Right lobe of liver (tissue), 6 donors: ENCODE results near the gene SCLT1. TPM values are rescaled to one million over a fixed set of nuclear protein-coding genes. Genes with fewer than 3 reads are reported as not detected.

Experiments
- ATAC-seq, 4 donors: fragments of 200-7000 bp; cut with Tn5 transposase; one replicate each; pipeline ENCODE4 v1.9.1; 2020; ENCODE audit warnings: mild to moderate bottlenecking in 4 of 4, moderate library complexity in 4 of 4
- DNase-seq, 3 donors: peaks; one replicate each; pipeline ENCODE4 v3.0.0-alpha.2; 2020
- H3K27ac ChIP-seq, 3 donors: fragments of 200-600 bp; one replicate each; pipeline ENCODE4 v1.8.0; 2022
- H3K27me3 ChIP-seq, 2 donors: fragments of 200-600 bp; one replicate each; pipeline ENCODE4 v1.8.0; 2022
- H3K36me3 ChIP-seq, 4 donors: fragments of 200-600 bp; sonication (generic) in 1 of 4; one replicate each; pipeline versions ENCODE4 v1.5.1 to v1.8.0; 2017 to 2022; ENCODE audit warnings: control low read depth in 1 of 4
- H3K4me1 ChIP-seq, 4 donors: fragments of 200-600 bp; sonication (generic) in 1 of 4; one replicate each; pipeline versions ENCODE4 v1.5.1 to v1.8.0; 2017 to 2022; ENCODE audit warnings: control low read depth in 1 of 4
- H3K4me3 ChIP-seq, 3 donors: fragments of 200-600 bp; one replicate each; pipeline ENCODE4 v1.8.0; 2022
- H3K9me3 ChIP-seq, 4 donors: fragments of 200-600 bp; sonication (generic) in 1 of 4; one replicate each; pipeline versions ENCODE4 v1.5.1 to v1.8.0; 2017 to 2022; ENCODE audit warnings: control low read depth in 1 of 4
- CTCF ChIP-seq, 4 donors: fragments of 200-600 bp in 3 of 4; fragments of 450-650 bp in 1 of 4; IDR thresholded peaks; one replicate each; pipeline versions ENCODE4 v1.5.1 to v1.8.0; 2016 to 2022; ENCODE audit warnings: antibody characterized with exemption in 4 of 4, mild to moderate bottlenecking in 2 of 4
- POLR2A ChIP-seq: fragments of 450-650 bp; IDR thresholded peaks from one replicate; pipeline ENCODE4 v1.6.1; 2017; ENCODE audit warnings: antibody characterized with exemption, mild to moderate bottlenecking
- WGBS: methylation state at CpG from one replicate; pipeline ENCODE4 v1.1.6; 2018; ENCODE audit warnings: low coverage, low lambda C conversion rate; ENCODE audit not compliant: insufficient coverage; ENCODE audit errors: missing lambda C conversion rate; 5-methylcytosine and 5-hydroxymethylcytosine counted together
- intact Hi-C, 2 donors: fragments of 100-400 bp; cut with DNase I; formaldehyde crosslinking; loops; one replicate each; pipeline versions ENCODE4 v1.11.2 to v1.14.1; 2022
- total RNA-seq, 6 experiments: library from RNA; depleted of rRNA in 2 of 6; stranded (reverse); fragments of >200 nt in 2 of 6; fragmentation: NEBNext Ultra II Directional in 3 of 6; extraction: Animal tissue kit (Norgen Biotek cat#: 25700) in 3 of 6; gene quantifications; one replicate each; pipeline versions ENCODE4 v1.1.0 to v1.2.4, GENCODE V29; 2016 to 2023
- donor health status: DM: no; HTN: yes; CAD: no.
- donor health status: DM: no; HTN: no; CAD: no.
- donor health status: DM: no; HTN: no; CAD: no.
- donor health status: DM: no; HTN: yes; CAD: no.
- donor health status: DM: no; HTN: yes; CAD: no.

The SCLT1 gene
- total RNA-seq, 6 experiments from 2014 or later = 2.3 to 5.3 (median 3.7) TPM

- TF ChIP-seq CTCF (IDR thresholded peaks at IDR 0.05) = no peak
- no peak for TF ChIP-seq POLR2A
- ATAC-seq (no peak), DNase-seq (no peak)
- Histone ChIP-seq H3K4me1 (no peaks in the 10 kb centered on the region), H3K27me3 (no peaks in the 10 kb centered on the region), H3K36me3 (no peaks in the 10 kb centered on the region), H3K27ac (no peak overlapping the region), H3K9me3 (no peaks in the 10 kb centered on the region), H3K4me3 (no peak overlapping the region)
- intact Hi-C loops = no loop called here
Observed at GRCh38 chr4:128973384-128973783, 120.0 kb downstream of the SCLT1 start.

- no peak overlapping the region for H3K4me3 ChIP-seq
- no peak overlapping the region for H3K27ac ChIP-seq
- ATAC-seq (no peak), DNase-seq (no peak)
- H3K27me3 ChIP-seq = no peaks in the 10 kb centered on the region
- no peaks in the 10 kb centered on the region for H3K36me3 ChIP-seq
- no peaks in the 10 kb centered on the region for H3K4me1 ChIP-seq
- TF ChIP-seq POLR2A = no peak
- no peak for TF ChIP-seq CTCF (IDR thresholded peaks at IDR 0.05)
- H3K9me3 ChIP-seq = no peaks in the 10 kb centered on the region
- intact Hi-C loops = no loop called here
Observed at GRCh38 chr4:128961405-128961804, 131.9 kb downstream of the SCLT1 start.

GRCh38 chr4:128958194-128958593, 135.1 kb downstream of the SCLT1 start:
- DNase-seq (no peak), ATAC-seq (peak in 3 of 4 donors; percentile 46 to 98 (median 91))
- intact Hi-C loops = no loop called here
- no peak for TF ChIP-seq POLR2A
- TF ChIP-seq CTCF (IDR thresholded peaks at IDR 0.05) = no peak
- WGBS = 41% methylated on average over 2 of the region's 2 CpGs
- no peaks in the 10 kb centered on the region for H3K9me3 ChIP-seq
- no peaks in the 10 kb centered on the region for H3K4me1 ChIP-seq
- H3K4me3 ChIP-seq = no peak overlapping the region
- H3K27ac ChIP-seq = no peak overlapping the region
- H3K36me3 ChIP-seq = peaks cover 0 to 2% (median 0%) of the 10 kb centered on the region in 4 donors
- no peaks in the 10 kb centered on the region for H3K27me3 ChIP-seq

- Histone ChIP-seq H3K9me3 (no peaks in the 10 kb centered on the region), H3K27ac (no peak overlapping the region), H3K27me3 (no peaks in the 10 kb centered on the region), H3K4me1 (no peaks in the 10 kb centered on the region), H3K36me3 (peaks cover 0 to 2% (median 0%) of the 10 kb centered on the region in 4 donors), H3K4me3 (no peak overlapping the region)
- DNase-seq (no peak), ATAC-seq (no peak)
- TF ChIP-seq POLR2A (no peak), CTCF (IDR thresholded peaks at IDR 0.05) (no peak)
- intact Hi-C loops = no loop called here
Observed at GRCh38 chr4:128957459-128957858, 135.9 kb downstream of the SCLT1 start.

- no peak for TF ChIP-seq POLR2A
- TF ChIP-seq CTCF (IDR thresholded peaks at IDR 0.05) = no peak
- Histone ChIP-seq H3K27me3 (no peaks in the 10 kb centered on the region), H3K9me3 (no peaks in the 10 kb centered on the region), H3K4me3 (no peak overlapping the region), H3K27ac (no peak overlapping the region), H3K4me1 (no peaks in the 10 kb centered on the region), H3K36me3 (peaks cover 0 to 2% (median 0%) of the 10 kb centered on the region in 4 donors)
- DNase-seq (no peak), ATAC-seq (no peak)
- intact Hi-C loops = no loop called here
- whole genome bisulfite sequencing = 60% methylated on average over 2 of the region's 2 CpGs
Observed at GRCh38 chr4:128955751-128956150, 137.6 kb downstream of the SCLT1 start.
